Neuron (in vitro differentiated cells): Measurements from ENCODE around the gene TRAK2.
"Not testable (repeated sequence)": the region's sequence is repeated elsewhere in the genome, so short reads cannot be mapped to it uniquely, and the experiment has no call there.

Experiments
- H2AFZ ChIP-seq: one replicate; pipeline ENCODE4 v1.6.1; 2013; ENCODE audit warnings: low read depth, mild to moderate bottlenecking, inconsistent platforms, low read length, moderate library complexity
- H3K27me3 ChIP-seq: one replicate; pipeline ENCODE4 v1.6.1; 2013; ENCODE audit warnings: low read length; ENCODE audit not compliant: insufficient read depth
- H3K36me3 ChIP-seq: one replicate; pipeline ENCODE4 v1.6.1; 2013; ENCODE audit warnings: low read length; ENCODE audit not compliant: insufficient read depth
- H3K4me1 ChIP-seq: one replicate; pipeline ENCODE4 v1.6.1; 2013; ENCODE audit warnings: low read length; ENCODE audit not compliant: insufficient read depth
- H3K4me3 ChIP-seq: 2 replicates; pipeline ENCODE4 v1.5.1; 2013; ENCODE audit warnings: mild to moderate bottlenecking, low read length, moderate library complexity
- H3K9me3 ChIP-seq: one replicate; pipeline ENCODE4 v1.6.1; 2013; ENCODE audit warnings: low read length

The TRAK2 gene

GRCh38 chr2:201402651-201403562 lies 48.4 kb downstream of the TRAK2 start:
- Histone ChIP-seq H3K4me1 (peaks cover 12% of the 10 kb centered on the region), H3K36me3 (peaks cover 11% of the 10 kb centered on the region), H2AFZ (no peak overlapping the region), H3K9me3 (no peaks in the 10 kb centered on the region), H3K27me3 (no peaks in the 10 kb centered on the region), H3K4me3 (no peak overlapping the region)

GRCh38 chr2:201401815-201402214 lies 49.4 kb downstream of the TRAK2 start:
- peaks cover 12% of the 10 kb centered on the region for H3K4me1 ChIP-seq
- H3K27me3 ChIP-seq, result no peaks in the 10 kb centered on the region
- H3K9me3 ChIP-seq, result no peaks in the 10 kb centered on the region
- H3K36me3 ChIP-seq, result peaks cover 22% of the 10 kb centered on the region
- no peak overlapping the region for H3K4me3 ChIP-seq
- H2AFZ ChIP-seq, result no peak overlapping the region

GRCh38 chr2:201396595-201396994 lies 54.7 kb downstream of the TRAK2 start:
- Histone ChIP-seq H3K9me3 (no peaks in the 10 kb centered on the region), H3K4me3 (no peak overlapping the region), H3K36me3 (peaks cover 63% of the 10 kb centered on the region), H3K27me3 (no peaks in the 10 kb centered on the region), H2AFZ (no peak overlapping the region), H3K4me1 (no peaks in the 10 kb centered on the region)

DNA sequence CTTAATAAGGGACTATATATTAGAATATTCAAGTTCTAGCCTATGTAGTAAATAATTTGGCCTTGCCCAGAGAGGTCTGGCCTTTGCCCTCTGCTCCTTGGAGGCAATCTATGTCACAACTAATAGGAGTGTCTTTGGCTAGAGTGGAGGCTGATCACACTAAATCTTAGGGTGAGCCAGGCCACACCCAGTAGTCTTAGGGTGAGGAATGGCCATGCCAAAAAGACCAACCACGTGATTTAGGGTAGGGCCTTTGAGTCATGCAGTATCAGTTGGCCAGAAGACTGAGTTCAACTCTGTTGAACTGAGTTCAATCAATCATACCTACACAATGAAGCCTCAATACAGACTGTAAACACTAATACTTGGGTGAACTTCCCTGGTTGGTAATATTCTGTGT lies 68.1 kb downstream of the TRAK2 start:
- no peak overlapping the region for H2AFZ ChIP-seq
- H3K9me3 ChIP-seq, result peaks cover 5% of the 10 kb centered on the region
- H3K4me3 ChIP-seq, result no peak overlapping the region
- H3K36me3 ChIP-seq, result peaks cover 54% of the 10 kb centered on the region
- H3K27me3 ChIP-seq, result no peaks in the 10 kb centered on the region
- no peaks in the 10 kb centered on the region for H3K4me1 ChIP-seq

DNA sequence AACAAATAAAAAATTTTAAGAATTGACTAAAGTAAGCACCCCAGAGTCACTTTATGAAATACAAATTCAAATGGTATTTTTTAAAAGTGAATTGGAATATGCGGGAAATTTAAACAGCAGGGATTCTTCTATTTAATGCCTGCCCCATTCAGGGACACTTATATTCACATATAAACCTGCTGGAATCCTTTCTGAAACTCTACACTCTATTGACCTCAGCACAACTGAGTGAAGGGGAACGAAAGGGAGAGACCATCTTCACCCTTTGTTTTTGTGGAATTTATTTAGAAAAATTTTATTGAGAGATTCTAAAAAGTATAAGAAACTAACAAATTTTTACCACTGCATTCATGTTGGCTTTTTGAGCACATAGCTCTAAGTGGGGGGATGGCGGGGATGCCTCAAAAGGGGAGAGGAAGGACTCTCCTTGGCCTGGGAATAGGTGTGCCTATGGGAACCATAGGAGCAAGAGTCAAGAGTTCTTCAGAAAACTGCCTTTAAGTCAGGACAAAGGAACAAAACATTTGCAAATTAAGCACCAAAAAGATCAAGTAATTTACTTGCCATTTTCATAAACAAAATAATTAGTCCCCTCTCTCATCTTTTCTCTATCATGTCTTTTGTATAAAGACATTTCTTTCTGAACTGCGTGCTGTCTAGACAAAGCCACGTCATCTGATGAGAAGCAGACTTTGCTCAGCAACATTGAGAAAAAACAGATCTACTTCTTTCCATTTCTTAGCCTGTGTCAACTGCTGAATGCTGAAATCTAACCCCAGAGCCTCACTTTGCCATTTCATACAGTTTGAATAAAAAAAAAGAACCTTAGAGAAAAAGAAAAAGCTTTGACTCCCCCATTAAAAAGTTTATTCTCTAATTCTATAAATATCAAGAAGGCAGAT lies 72.5 kb downstream of the TRAK2 start:
- no peaks in the 10 kb centered on the region for H3K27me3 ChIP-seq
- H3K4me3 ChIP-seq, result no peak overlapping the region
- peaks cover 27% of the 10 kb centered on the region for H3K36me3 ChIP-seq
- H2AFZ ChIP-seq, result no peak overlapping the region
- no peaks in the 10 kb centered on the region for H3K4me1 ChIP-seq
- H3K9me3 ChIP-seq, result peaks cover 5% of the 10 kb centered on the region

- Histone ChIP-seq H3K36me3 (peaks cover 19% of the 10 kb centered on the region), H3K27me3 (no peaks in the 10 kb centered on the region), H3K4me3 (no peak overlapping the region), H3K4me1 (no peaks in the 10 kb centered on the region), H3K9me3 (peaks cover 5% of the 10 kb centered on the region), H2AFZ (no peak overlapping the region)
These were observed 74.0 kb downstream of the TRAK2 start for GRCh38 chr2:201377218-201377617.

DNA sequence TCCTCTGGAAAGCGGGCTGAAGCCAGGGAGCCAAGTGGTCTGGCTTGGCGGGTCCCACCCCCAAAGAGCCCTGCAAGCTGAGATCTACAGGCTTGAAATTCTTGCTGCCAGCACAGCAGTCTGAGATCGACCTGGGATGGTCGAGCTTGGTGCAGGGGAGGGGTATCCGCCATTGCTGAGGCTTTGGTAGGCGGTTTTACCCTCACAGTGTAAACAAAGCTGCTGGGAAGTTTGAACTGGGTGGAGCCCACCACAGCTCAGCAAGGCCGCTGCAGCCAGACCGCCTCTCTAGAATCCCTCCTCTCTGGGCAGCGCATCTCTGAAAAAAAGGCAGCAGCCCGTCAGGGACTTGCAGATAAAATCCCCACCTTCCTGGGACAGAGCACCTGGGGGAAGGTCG lies 81.5 kb downstream of the TRAK2 start:
- H3K36me3 ChIP-seq, result no peaks in the 10 kb centered on the region
- no peaks in the 10 kb centered on the region for H3K4me1 ChIP-seq
- H3K27me3 ChIP-seq, result no peaks in the 10 kb centered on the region
- no peak overlapping the region for H3K4me3 ChIP-seq
- H2AFZ ChIP-seq, result no peak overlapping the region
- peaks cover 6% of the 10 kb centered on the region for H3K9me3 ChIP-seq

GRCh38 chr2:201369318-201369717 lies 81.9 kb downstream of the TRAK2 start:
- not testable (repeated sequence) for H2AFZ ChIP-seq, H3K27me3 ChIP-seq, H3K9me3 ChIP-seq, H3K4me1 ChIP-seq, H3K36me3 ChIP-seq, H3K4me3 ChIP-seq

DNA sequence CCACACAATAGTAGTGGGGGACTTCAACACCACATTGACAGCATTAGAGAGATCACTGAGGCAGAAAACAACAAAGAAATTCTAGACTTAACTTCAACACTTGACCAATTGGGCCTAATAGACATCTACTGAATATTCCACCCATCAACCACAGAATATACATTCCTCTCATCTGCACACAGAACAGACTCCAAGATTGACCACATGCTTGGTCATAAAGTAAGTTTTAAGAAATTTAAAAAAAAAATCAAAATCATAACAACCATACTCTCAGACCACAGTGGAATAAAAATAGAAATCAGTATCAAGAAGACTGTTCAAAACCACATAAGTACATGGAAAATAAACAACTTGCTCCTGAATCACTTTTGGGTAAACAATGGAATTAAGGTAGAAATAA lies 85.1 kb downstream of the TRAK2 start:
- Histone ChIP-seq H3K4me3 (no peak overlapping the region), H2AFZ (no peak overlapping the region), H3K36me3 (no peaks in the 10 kb centered on the region), H3K9me3 (peaks cover 16% of the 10 kb centered on the region), H3K4me1 (no peaks in the 10 kb centered on the region), H3K27me3 (no peaks in the 10 kb centered on the region)

DNA sequence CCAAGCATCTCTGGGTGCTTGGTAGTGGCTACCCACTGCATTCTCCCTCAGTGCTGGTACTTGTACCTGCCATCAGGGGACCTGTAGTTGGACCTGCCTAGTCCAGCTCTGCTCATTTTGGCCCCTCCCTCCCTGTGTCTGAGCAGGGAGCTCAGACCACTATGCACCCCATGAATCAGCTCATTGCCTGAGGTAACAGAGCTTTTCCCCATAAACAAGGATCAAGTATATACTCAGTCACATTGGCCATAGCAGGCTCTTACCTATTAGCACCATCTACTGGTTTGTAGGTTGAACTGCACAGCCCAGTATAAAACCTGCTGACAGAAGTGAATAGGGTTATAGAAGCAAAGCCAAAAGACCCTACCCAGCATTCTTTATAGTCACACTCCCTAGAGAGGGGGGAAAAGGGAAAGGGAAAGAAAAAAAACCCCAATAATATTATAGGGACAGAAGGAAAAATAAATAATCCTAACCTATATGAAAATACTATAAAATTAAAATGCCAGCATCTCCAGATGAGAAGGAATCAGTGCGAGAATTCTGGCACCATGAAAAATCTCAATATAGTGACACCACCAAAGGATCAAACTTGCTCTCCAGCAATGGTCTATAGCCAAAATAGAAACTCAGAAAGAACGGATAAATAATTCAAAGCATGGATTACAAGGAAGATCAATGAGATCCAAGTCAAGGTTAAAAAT lies 87.2 kb downstream of the TRAK2 start:
- Histone ChIP-seq H3K4me1 (no peaks in the 10 kb centered on the region), H3K4me3 (no peak overlapping the region), H2AFZ (no peak overlapping the region), H3K27me3 (no peaks in the 10 kb centered on the region), H3K9me3 (peaks cover 16% of the 10 kb centered on the region), H3K36me3 (peaks cover 3% of the 10 kb centered on the region)

- peaks cover 14% of the 10 kb centered on the region for H3K9me3 ChIP-seq
- no peaks in the 10 kb centered on the region for H3K27me3 ChIP-seq
- H2AFZ ChIP-seq, result no peak overlapping the region
- H3K4me3 ChIP-seq, result no peak overlapping the region
- H3K36me3 ChIP-seq, result peaks cover 3% of the 10 kb centered on the region
- H3K4me1 ChIP-seq, result peaks cover 3% of the 10 kb centered on the region
These were observed 88.9 kb downstream of the TRAK2 start for GRCh38 chr2:201362396-201362795.

DNA sequence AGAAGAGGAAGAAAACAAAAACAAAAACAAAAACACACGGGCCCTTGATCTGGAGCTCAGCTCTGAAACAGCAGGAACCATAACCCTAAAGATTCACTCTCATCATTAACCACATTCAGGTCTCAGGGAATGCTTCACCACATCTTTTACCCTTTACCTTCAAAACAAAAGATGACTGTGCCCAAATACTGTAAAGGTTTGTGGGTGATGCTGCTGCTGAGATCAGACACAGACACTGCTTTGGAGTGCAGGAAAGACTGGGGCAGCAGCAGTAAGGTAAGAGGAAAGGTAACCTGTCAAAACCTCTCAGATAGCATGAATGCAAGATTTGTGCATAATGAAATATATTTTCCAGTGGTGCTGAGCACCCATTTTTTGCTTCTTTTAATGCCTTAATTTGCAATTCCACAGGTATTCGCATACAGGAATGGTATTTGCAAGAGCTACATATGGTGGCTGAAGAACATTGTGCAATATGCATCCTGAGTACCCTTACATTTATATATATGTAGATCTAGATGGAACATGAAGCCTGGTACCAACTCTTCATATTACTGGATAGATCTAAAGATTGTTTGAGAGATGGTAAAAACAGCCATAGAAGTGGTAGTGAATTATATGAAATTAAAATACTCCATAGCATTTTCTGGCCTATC lies 90.1 kb downstream of the TRAK2 start:
- no peak overlapping the region for H2AFZ ChIP-seq
- peaks cover 14% of the 10 kb centered on the region for H3K9me3 ChIP-seq
- peaks cover 3% of the 10 kb centered on the region for H3K36me3 ChIP-seq
- H3K4me1 ChIP-seq, result peaks cover 11% of the 10 kb centered on the region
- no peak overlapping the region for H3K4me3 ChIP-seq
- no peaks in the 10 kb centered on the region for H3K27me3 ChIP-seq
